Progenitor cell of endocrine pancreas (in vitro differentiated cells): ENCODE measurements around the gene SPATA25. TPM values are rescaled to one million over a fixed set of nuclear protein-coding genes. Genes with fewer than 3 reads are reported as not detected.

Source experiments
- DNase-seq: peaks from one replicate; pipeline ENCODE4 v3.0.0; 2021; ENCODE audit warnings: low spot score; ENCODE audit not compliant: unreplicated experiment
- H3K27ac Mint-ChIP-seq: 2 replicates; pipeline ENCODE4 v1.8.0; 2021; ENCODE audit warnings: mild to moderate bottlenecking, moderate library complexity, mixed read lengths
- H3K27me3 Mint-ChIP-seq: 2 replicates; pipeline ENCODE4 v1.8.0; 2021; ENCODE audit warnings: mixed read lengths
- H3K36me3 Mint-ChIP-seq: 2 replicates; pipeline ENCODE4 v1.8.0; 2022; ENCODE audit warnings: mixed read lengths; ENCODE audit not compliant: insufficient read depth
- H3K4me1 Mint-ChIP-seq: 2 replicates; pipeline ENCODE4 v1.8.0; 2021; ENCODE audit warnings: low read depth, mixed read lengths
- H3K4me3 Mint-ChIP-seq: 2 replicates; pipeline ENCODE4 v1.8.0; 2021; ENCODE audit warnings: low read depth, mild to moderate bottlenecking, moderate library complexity, mixed read lengths
- H3K9me3 Mint-ChIP-seq: 2 replicates; pipeline ENCODE4 v1.8.0; 2021; ENCODE audit warnings: low read depth, mixed read lengths
- total RNA-seq: library from RNA; stranded (reverse); gene quantifications from 2 replicates; pipeline ENCODE4 v1.2.1, GENCODE V29; 2021
- TF ChIP-seq, protein P1 (sequence below): fragments of 200-600 bp; sonication (generic); IDR thresholded peaks from one replicate; pipeline ENCODE4 v1.5.0; 2021; ENCODE audit warnings: antibody characterized with exemption, mild to moderate bottlenecking; ENCODE audit not compliant: unreplicated experiment

The SPATA25 gene
- total RNA-seq, 1 donor from 2014 or later: 3.6 TPM

GRCh38 chr20:45863543-45864470, 23.6 kb downstream of the SPATA25 start:
- TF ChIP-seq, protein P1, sequence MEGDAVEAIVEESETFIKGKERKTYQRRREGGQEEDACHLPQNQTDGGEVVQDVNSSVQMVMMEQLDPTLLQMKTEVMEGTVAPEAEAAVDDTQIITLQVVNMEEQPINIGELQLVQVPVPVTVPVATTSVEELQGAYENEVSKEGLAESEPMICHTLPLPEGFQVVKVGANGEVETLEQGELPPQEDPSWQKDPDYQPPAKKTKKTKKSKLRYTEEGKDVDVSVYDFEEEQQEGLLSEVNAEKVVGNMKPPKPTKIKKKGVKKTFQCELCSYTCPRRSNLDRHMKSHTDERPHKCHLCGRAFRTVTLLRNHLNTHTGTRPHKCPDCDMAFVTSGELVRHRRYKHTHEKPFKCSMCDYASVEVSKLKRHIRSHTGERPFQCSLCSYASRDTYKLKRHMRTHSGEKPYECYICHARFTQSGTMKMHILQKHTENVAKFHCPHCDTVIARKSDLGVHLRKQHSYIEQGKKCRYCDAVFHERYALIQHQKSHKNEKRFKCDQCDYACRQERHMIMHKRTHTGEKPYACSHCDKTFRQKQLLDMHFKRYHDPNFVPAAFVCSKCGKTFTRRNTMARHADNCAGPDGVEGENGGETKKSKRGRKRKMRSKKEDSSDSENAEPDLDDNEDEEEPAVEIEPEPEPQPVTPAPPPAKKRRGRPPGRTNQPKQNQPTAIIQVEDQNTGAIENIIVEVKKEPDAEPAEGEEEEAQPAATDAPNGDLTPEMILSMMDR: no peak
- no peak overlapping the region for H3K27ac Mint-ChIP-seq
- DNase-seq: no peak
- no peaks in the 10 kb centered on the region for H3K9me3 Mint-ChIP-seq
- peaks cover 2% of the 10 kb centered on the region for H3K4me1 Mint-ChIP-seq
- H3K36me3 Mint-ChIP-seq: peaks cover 1% of the 10 kb centered on the region
- H3K27me3 Mint-ChIP-seq: no peaks in the 10 kb centered on the region
- H3K4me3 Mint-ChIP-seq: no peak overlapping the region

- no peak for DNase-seq
- no peaks in the 10 kb centered on the region for H3K27me3 Mint-ChIP-seq
- no peaks in the 10 kb centered on the region for H3K9me3 Mint-ChIP-seq
- H3K36me3 Mint-ChIP-seq: peaks cover 1% of the 10 kb centered on the region
- H3K4me1 Mint-ChIP-seq: peaks cover 16% of the 10 kb centered on the region
- no peak overlapping the region for H3K4me3 Mint-ChIP-seq
- TF ChIP-seq, protein P1: no peak
- no peak overlapping the region for H3K27ac Mint-ChIP-seq
Measured at GRCh38 chr20:45861221-45862075, 26.0 kb downstream of the SPATA25 start.

- no peaks in the 10 kb centered on the region for H3K27me3 Mint-ChIP-seq
- no peaks in the 10 kb centered on the region for H3K9me3 Mint-ChIP-seq
- DNase-seq: no peak
- peaks cover 17% of the 10 kb centered on the region for H3K4me1 Mint-ChIP-seq
- TF ChIP-seq, protein P1: no peak
- no peak overlapping the region for H3K4me3 Mint-ChIP-seq
- H3K36me3 Mint-ChIP-seq: peaks cover 1% of the 10 kb centered on the region
- no peak overlapping the region for H3K27ac Mint-ChIP-seq
Measured at GRCh38 chr20:45860560-45861220, 26.7 kb downstream of the SPATA25 start.

GRCh38 chr20:45859916-45860315, 27.5 kb downstream of the SPATA25 start:
- H3K4me1 Mint-ChIP-seq: peaks cover 17% of the 10 kb centered on the region
- no peak overlapping the region for H3K27ac Mint-ChIP-seq
- peaks cover 1% of the 10 kb centered on the region for H3K36me3 Mint-ChIP-seq
- no peak overlapping the region for H3K4me3 Mint-ChIP-seq
- H3K9me3 Mint-ChIP-seq: no peaks in the 10 kb centered on the region
- H3K27me3 Mint-ChIP-seq: no peaks in the 10 kb centered on the region
- no peak for DNase-seq
- TF ChIP-seq, protein P1: no peak

DNA sequence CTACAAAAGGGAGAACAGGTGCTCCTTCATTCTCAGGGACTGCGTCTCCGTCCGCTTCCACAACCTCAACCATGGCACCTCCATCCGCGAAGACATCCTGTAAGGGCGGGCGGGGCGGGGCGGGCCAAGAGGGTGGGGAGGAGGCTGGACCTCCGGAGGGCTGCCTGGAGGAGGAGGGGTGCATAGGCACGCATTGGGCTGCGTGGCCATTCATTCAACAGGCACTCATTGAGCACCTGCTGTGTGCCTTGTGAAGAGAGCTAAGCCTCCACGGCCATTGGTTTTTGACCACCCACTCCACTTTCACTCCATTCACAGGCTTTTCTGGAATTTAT, 29.6 kb downstream of the SPATA25 start:
- DNase-seq: no peak
- Mint-ChIP-seq H3K36me3 (no peaks in the 10 kb centered on the region), H3K4me1 (peaks cover 24% of the 10 kb centered on the region), H3K9me3 (no peaks in the 10 kb centered on the region), H3K4me3 (peak overlapping the region; percentile 93), H3K27me3 (no peaks in the 10 kb centered on the region), H3K27ac (peak overlapping the region; percentile 92)
- TF ChIP-seq, protein P1: no peak
